NCI-H345 (cell line): ENCODE results near the gene PIP5K1A.
"Not testable (repeated sequence)": the region's sequence is repeated elsewhere in the genome, so short reads cannot be mapped to it uniquely, and the experiment has no call there.

Source experiments
- DNase-seq: peaks from one replicate; lab custom pipeline; 2025; lab: John Stamatoyannopoulos, UW

The PIP5K1A gene

DNA sequence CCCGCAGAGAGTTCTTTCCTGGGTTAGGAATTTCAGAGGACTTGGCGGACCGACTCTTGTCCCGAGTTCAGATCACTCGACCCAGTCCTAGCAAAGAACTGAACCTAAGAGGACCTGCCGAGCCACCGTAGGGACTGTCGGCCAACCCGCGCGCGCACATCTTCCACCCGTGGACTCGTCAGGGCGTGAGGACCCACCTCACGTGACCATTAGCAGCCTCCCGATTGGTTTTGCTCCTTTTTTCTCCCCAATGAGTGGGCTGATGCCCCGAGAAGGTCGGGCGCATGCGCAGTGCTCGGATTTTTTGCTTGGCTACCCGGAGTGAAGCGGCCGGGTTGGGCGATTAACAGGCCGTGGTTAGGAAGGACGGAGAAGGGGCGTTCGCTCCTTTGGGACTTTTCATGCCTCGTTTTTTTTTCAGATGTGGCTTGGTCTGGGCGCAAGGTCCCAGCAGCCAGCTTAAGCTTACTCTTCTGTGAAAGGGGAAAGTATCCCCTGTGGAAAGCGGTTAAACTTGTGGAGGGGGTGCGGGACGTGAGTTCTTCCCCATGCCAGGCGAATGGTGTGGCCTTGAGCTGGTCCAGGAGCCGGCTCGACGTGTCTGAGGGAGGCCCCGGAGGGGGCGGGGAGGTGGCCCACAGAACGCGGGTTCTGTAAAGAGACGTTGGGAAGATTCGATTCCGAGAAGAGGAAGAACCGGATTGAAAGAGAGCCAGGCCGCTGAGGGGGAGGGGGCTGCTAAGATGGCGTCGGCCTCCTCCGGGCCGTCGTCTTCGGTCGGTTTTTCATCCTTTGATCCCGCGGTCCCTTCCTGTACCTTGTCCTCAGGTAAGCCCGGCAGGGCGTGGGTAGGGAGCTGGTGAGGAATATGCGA lies at the start of gene PIP5K1A:
Gene PIP5K1A, plus strand, starts transcription at position 299 of the 874 bp plus-strand sequence. Its CDS starts 445 bp downstream, at position 744.
- peak; percentile 100 for DNase-seq

DNA sequence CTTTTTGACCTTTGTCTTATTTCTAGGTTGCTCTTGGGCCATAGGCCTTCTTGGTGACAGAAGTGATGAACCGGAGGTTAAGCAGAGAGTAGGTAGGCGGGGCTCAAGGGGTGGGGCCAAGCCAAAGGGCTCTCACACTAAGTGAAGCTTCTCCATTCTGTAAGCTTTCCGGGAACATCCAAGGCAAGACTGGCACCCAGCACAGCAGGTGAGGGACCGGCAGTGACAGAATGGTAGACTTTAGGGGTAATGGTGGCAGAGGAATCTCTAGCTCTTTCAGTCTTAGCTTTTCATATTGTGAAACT lies 41.9 kb upstream of the PIP5K1A start, which contains the start of gene TNFAIP8L2:
Gene TNFAIP8L2, plus strand, starts transcription at position 135 of the 305 bp plus-strand sequence. CDS start 2,049 bp downstream, outside the sequence.
- DNase-seq = no peak

DNA sequence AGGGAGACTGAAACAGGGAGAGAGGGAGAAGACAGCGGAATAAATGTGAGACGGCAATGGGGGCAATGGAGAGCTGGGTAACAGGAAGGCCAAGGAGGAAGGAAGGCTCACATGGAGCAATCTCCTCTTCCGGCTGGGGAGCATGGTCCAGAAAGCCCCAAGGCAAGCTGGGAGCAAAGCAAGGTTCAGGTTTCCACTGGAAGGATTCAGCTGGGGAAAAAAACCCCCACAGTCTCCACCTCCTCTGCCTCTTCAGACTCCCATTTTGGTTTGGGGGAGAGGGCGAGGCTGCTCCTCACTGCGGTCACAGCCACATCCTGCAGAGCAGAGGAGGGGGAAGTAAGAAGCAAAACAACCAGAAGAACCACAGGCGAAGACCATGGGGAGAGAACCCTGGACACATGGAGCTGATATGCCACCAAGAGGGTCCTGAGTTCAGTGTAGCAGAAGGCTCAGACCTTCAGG lies 41.3 kb upstream of the PIP5K1A start:
- DNase-seq = no peak

DNA sequence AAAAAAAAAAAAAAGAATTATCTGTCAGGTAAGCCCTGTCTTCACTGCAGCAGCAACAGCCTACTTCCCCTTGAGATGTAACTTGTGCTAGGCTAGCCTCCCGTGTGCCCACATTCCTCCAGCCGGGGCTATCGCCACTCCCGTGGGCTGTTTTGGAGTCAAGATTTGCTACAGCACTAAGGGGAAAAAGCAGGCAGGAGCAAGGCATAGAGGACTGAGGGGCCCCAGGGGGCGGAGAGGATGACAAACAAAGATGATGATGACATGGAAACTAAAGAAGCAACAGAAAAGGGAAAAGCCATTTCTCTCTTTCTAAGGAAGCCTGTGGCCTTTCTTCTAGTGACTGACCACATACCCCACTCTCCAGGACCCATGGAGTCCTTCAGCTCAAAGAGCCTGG lies 40.0 kb upstream of the PIP5K1A start:
- DNase-seq = no peak

- no peak for DNase-seq
Observed at GRCh38 chr1:151158751-151159251, 39.6 kb upstream of the PIP5K1A start.

- DNase-seq = no peak
Observed at GRCh38 chr1:151159373-151159772, 39.0 kb upstream of the PIP5K1A start.

GRCh38 chr1:151164732-151165280 lies 33.5 kb upstream of the PIP5K1A start:
- no peak for DNase-seq

- DNase-seq = peak; percentile 69
Observed at GRCh38 chr1:151165281-151165737, 33.0 kb upstream of the PIP5K1A start.

GRCh38 chr1:151165738-151166504 lies 32.4 kb upstream of the PIP5K1A start, which contains the start of the genes LYSMD1 and SCNM1:
Gene LYSMD1 (minus strand): TSS chr1:151165902. CDS start chr1:151165258, 644 bp downstream.
Gene SCNM1 (plus strand): TSS chr1:151166144. CDS start chr1:151166153, 9 bp downstream.
- DNase-seq = peak; percentile 100

GRCh38 chr1:151166505-151166956 lies 31.8 kb upstream of the PIP5K1A start:
- no peak for DNase-seq

GRCh38 chr1:151167116-151167515 lies 31.2 kb upstream of the PIP5K1A start:
- no peak for DNase-seq

GRCh38 chr1:151171190-151171589 lies 27.2 kb upstream of the PIP5K1A start:
- DNase-seq = no peak

DNA sequence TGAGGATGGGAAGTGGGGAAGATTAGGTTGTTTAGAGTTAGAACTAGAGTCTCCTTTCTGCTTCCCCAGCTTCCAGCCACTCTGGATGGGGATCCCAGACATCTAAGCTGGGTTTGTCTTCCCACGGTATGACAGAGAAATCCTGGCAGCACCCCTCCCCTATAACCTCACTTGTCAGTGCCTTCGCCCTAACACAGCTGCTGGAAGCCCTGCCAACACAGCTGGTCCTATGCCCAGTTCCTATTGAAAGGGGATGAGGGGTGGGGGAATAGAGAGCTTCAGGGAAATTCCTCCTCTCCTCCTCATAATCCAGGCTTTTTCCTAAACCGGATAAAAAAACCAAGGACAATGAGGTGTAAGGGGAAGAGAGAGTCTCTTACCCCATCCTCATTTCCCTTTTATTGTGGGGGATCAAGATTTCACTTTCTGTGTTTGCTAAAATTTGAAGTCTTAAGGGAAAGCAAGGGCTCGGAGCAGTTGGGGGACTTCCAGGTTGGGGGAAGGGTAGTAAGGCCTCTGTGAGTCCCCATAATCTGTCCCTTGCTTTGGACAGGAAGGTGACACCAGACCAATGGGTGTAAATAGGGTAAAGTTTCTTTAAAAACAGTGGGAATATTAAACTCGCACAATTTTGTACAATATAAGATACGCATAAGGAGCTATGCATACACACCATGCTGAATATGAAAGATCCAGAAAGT lies 23.2 kb upstream of the PIP5K1A start:
- no peak for DNase-seq

DNA sequence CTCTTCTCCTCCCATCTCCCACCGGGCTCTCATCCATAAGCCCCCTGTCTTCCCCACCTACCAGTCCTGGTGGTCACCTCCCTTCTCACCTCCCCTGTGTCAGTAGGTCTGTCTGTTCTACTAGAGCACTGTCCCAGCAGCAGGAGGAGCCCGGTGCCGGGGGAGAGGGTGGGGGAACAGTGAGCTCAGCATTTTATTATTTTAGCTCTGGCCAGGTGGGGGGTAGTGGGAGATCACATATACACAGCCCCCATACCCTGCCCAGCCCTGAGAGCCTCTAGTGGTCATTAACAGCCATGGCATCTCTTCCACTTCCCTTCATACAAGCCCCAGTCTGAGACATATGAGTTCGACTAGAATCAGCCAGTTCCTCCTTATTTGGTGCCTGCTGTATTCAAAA lies 22.5 kb upstream of the PIP5K1A start, which contains the start of gene TMOD4:
Gene TMOD4, minus strand, starts transcription at position 119 of the 400 bp plus-strand sequence. CDS start 1,106 bp downstream, outside the sequence.
- DNase-seq = no peak

- DNase-seq = no peak
Observed at GRCh38 chr1:151176514-151177045, 21.8 kb upstream of the PIP5K1A start.

DNA sequence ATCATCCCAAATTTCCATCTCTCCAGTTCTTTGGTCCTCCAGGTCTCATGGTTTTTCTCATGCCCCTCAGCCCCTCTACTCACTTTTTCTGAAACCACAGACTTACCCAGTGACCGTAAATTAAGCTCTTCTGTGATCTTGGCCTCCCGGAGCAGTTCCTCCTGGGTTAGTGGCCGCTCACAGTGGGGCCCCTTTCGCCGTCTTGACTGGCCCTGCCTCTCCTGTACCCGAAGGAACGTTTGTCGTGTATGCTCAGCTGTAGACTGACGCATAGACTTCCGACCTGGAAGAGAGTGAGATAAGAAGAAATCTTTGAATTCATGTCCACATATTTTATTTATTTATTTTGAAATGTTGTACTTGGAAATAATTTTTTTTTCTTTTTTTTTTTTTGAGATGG lies 14.1 kb upstream of the PIP5K1A start:
- DNase-seq = no peak

DNA sequence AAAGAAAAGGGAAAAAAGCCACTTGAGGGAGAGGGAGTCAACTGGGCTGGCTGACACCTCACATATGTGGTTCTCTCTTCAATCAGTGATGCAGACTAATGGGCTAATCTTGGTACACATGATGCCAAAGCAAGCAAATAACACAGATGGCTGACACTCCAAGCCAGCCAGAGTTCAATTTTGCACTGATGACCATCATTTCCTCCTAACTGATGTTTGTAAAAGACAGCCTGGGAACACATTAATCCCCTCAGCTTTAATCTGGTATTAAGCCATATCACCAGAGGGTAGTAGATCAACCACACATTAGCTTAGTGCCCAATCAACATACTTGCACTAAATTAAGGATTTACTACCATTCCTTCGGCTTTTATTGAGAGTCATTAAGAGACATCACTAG lies 11.1 kb upstream of the PIP5K1A start:
- DNase-seq = no peak

- DNase-seq = not testable (repeated sequence)
Observed at GRCh38 chr1:151188667-151189066, 9.7 kb upstream of the PIP5K1A start.

- peak; percentile 99 for DNase-seq
Observed at GRCh38 chr1:151189637-151190445, 8.5 kb upstream of the PIP5K1A start, which contains the start of gene VPS72. Gene VPS72 (minus strand): TSS chr1:151190197. CDS start chr1:151190121, 76 bp downstream.

DNA sequence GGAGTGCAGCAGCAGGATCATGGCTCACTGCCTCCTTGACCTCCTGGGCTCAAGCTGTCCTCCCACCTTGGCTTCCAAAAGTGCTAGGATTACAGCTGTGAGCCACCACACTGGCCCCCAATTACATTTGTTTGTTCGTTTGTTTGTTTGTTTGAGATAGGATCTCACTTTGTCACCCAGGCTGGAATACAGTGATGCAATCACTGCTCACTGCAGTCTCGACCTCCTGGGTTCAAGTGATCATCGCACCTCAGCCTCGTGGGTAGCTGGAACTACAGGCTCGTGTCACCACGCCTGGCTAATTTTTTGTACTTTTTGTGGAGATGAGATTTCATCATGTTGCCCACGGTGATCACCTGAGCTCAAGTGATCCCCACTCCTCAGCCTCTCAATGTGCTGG lies 6.3 kb upstream of the PIP5K1A start:
- DNase-seq = no peak
